ENCODE results near the gene MS4A12.

Gene MS4A12

GRCh38 chr11:60511393-60511792, 18.8 kb downstream of the MS4A12 start:
- in situ Hi-C loops (cut with MboI; ENCODE audit: low pct_unique_long_range_greater_than_20kb, low sequenced_read_pairs, unreplicated experiment): no loop called here
- TF ChIP-seq, protein P1, sequence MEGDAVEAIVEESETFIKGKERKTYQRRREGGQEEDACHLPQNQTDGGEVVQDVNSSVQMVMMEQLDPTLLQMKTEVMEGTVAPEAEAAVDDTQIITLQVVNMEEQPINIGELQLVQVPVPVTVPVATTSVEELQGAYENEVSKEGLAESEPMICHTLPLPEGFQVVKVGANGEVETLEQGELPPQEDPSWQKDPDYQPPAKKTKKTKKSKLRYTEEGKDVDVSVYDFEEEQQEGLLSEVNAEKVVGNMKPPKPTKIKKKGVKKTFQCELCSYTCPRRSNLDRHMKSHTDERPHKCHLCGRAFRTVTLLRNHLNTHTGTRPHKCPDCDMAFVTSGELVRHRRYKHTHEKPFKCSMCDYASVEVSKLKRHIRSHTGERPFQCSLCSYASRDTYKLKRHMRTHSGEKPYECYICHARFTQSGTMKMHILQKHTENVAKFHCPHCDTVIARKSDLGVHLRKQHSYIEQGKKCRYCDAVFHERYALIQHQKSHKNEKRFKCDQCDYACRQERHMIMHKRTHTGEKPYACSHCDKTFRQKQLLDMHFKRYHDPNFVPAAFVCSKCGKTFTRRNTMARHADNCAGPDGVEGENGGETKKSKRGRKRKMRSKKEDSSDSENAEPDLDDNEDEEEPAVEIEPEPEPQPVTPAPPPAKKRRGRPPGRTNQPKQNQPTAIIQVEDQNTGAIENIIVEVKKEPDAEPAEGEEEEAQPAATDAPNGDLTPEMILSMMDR (IDR thresholded peaks at IDR 0.05; ENCODE audit: extremely low read depth, insufficient read depth, missing control alignments): no peak
- DNase-seq (ENCODE audit: low spot score): peak; percentile 25

DNA sequence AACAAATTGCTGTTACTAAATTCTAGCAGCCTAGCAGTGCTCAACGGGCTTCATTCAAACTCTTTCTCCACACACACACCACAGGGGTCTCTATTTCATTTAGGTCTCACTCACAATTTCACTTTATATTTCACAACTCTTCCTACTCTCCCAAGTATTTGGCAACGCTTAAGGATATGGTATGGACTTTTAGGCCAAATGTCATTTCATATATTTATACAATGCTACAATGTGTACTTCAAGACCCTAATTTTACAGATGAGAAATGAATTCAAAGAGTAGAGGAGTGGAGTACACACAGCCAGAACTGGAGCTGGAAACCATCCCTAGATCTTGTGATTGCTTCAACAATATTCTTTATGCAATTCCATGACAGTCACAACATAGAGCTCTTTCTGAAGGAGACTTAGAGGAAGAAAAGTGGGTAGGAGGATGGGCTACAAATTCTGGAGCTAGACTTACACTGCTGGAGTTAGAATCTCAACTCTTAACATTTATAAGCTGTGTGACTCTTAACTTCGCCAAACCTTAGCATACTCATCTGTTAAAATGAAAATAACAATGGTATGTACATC, 20.2 kb downstream of the MS4A12 start:
- TF ChIP-seq, protein P1 (IDR thresholded peaks at IDR 0.05; ENCODE audit: extremely low read depth, insufficient read depth, missing control alignments): no peak
- no peak for DNase-seq (ENCODE audit: low spot score)
- in situ Hi-C loops (cut with MboI; ENCODE audit: low pct_unique_long_range_greater_than_20kb, low sequenced_read_pairs, unreplicated experiment): no loop called here

GRCh38 chr11:60513496-60514460, 21.2 kb downstream of the MS4A12 start:
- no peak for DNase-seq (ENCODE audit: low spot score)
- in situ Hi-C loops (cut with MboI; ENCODE audit: low pct_unique_long_range_greater_than_20kb, low sequenced_read_pairs, unreplicated experiment): no loop called here
- TF ChIP-seq, protein P1 (IDR thresholded peaks at IDR 0.05; ENCODE audit: extremely low read depth, insufficient read depth, missing control alignments): no peak

DNA sequence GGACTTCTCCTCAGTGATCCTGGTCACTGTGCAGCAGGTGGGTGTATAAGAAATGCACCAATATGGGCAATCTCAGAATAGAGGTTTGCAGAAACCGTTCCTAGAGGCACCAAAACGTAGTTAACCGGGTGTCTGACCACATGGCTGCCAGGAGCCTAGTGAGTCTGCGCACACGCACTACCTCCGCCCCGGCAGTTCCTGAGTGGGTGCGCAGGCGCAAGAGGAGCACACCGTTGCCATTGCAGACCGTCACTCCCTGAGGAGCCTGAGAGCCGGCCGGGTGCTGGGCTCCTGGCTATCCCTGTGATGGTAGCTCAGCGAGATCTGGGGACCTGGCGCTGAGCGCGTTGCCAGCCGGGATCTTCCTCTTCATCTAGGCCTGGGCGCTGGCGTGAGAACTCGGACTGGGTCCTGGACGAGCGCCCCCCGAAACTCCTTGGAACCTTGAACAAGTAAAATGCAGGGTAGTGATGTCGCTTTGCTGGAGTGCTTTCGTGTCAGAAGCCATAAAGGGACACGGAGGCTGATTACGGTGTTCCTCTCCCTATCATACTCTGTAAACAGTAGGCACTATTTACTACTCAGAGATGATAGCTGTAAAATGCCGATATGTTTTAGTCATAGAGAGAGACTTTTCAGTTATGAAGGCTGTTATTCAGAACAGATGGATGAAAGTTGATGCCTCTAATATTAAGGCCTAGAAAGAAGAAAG, 22.7 kb downstream of the MS4A12 start, which contains the start of gene MS4A13:
Gene MS4A13 (plus strand): TSS at position 249 of the 712 bp plus-strand sequence. CDS start 2,692 bp downstream, outside the sequence.
- in situ Hi-C loops (cut with MboI; ENCODE audit: low pct_unique_long_range_greater_than_20kb, low sequenced_read_pairs, unreplicated experiment): no loop called here
- TF ChIP-seq, protein P1 (IDR thresholded peaks at IDR 0.05; ENCODE audit: extremely low read depth, insufficient read depth, missing control alignments): no peak
- no peak for DNase-seq (ENCODE audit: low spot score)

DNA sequence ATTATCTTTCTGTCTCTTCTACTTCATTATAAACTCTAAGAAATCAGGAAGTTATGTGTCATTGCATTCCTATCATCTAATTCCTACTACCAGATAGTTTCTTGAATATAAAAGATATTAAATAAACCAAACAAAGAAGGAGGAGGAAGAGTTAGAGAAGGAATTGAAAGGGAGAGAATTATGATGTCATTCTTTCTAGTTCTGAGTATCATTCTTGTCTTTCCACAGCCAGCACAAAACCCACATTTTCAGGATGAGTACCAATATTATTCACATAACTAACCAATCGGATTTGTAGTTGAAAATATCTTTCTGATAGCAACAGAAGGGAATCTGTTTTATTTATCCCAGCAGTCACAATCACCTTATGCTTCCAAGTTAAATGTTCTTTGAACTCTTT, 35.9 kb downstream of the MS4A12 start:
- in situ Hi-C loops (cut with MboI; ENCODE audit: low pct_unique_long_range_greater_than_20kb, low sequenced_read_pairs, unreplicated experiment): no loop called here
- DNase-seq (ENCODE audit: low spot score): peak; percentile 18
- TF ChIP-seq, protein P1 (IDR thresholded peaks at IDR 0.05; ENCODE audit: extremely low read depth, insufficient read depth, missing control alignments): no peak

GRCh38 chr11:60528934-60529333, 36.4 kb downstream of the MS4A12 start:
- DNase-seq (ENCODE audit: low spot score): peak; percentile 46
- TF ChIP-seq, protein P1 (IDR thresholded peaks at IDR 0.05; ENCODE audit: extremely low read depth, insufficient read depth, missing control alignments): no peak
- in situ Hi-C loops (cut with MboI; ENCODE audit: low pct_unique_long_range_greater_than_20kb, low sequenced_read_pairs, unreplicated experiment): no loop called here
